GM21423 (cell line): ENCODE measurements around the gene STPG4.

Source experiments
- ATAC-seq: cut with Tn5 transposase; IDR thresholded peaks from one replicate; pipeline ENCODE4 v1.9.1; 2021; ENCODE audit warnings: mild to moderate bottlenecking, moderate library complexity; ENCODE audit not compliant: unreplicated experiment

STPG4 gene

GRCh38 chr2:47037678-47038077 lies 117.4 kb downstream of the STPG4 start:
- ATAC-seq = no peak
